ENCODE measurements around the gene SCAMP2.

- TF ChIP-seq CTCF (conservative IDR thresholded peaks at IDR 0.05 in 1 of 2, IDR thresholded peaks at IDR 0.05 in 1 of 2; ENCODE audit: low read depth in 1 of 2, low read length in 2 of 2) (no peak), EZH2 (IDR thresholded peaks at IDR 0.05; ENCODE audit: low read length, missing control alignments) (no peak)
Measured at GRCh38 chr15:74895830-74896229, 22.7 kb upstream of the SCAMP2 start.
